HepG2 (cell line): ENCODE measurements around the gene DNAJC5. TPM values are rescaled to one million over a fixed set of nuclear protein-coding genes. Genes with fewer than 3 reads are reported as not detected.

Experiments
- ARHGAP35 ChIP-seq: sonication (generic); formaldehyde crosslinking; IDR thresholded peaks from 2 replicates; pipeline ENCODE4 v1.9.0; 2022; ENCODE audit warnings: mild to moderate bottlenecking, inconsistent platforms, moderate library complexity, missing genetic modification reagents, borderline replicate concordance
- ATF6 ChIP-seq: sonication (generic); formaldehyde crosslinking; conservative IDR thresholded peaks from 2 replicates; pipeline ENCODE4 v1.4.0; 2020; ENCODE audit warnings: missing genetic modification reagents
- ELF3 ChIP-seq: IDR thresholded peaks from 2 replicates; pipeline ENCODE4 v1.6.1; 2016; ENCODE audit warnings: missing genetic modification reagents, missing compliant biosample characterization
- ERF ChIP-seq: IDR thresholded peaks from 2 replicates; pipeline ENCODE4 v1.6.1; 2018; ENCODE audit warnings: missing biosample characterization, missing genetic modification reagents
- IKZF4 ChIP-seq: sonication (generic); formaldehyde crosslinking; IDR thresholded peaks from 2 replicates; pipeline ENCODE4 v1.5.1; 2020; ENCODE audit warnings: borderline replicate concordance, mild to moderate bottlenecking, low read depth, missing genetic modification reagents; ENCODE audit errors: not compliant biosample characterization
- KDM5B ChIP-seq: sonication (generic); formaldehyde crosslinking; IDR thresholded peaks from 2 replicates; pipeline ENCODE4 v1.4.0; 2020; ENCODE audit warnings: missing genetic modification reagents, mild to moderate bottlenecking, borderline replicate concordance
- MED1 ChIP-seq: sonication (generic); formaldehyde crosslinking; IDR thresholded peaks from 2 replicates; pipeline ENCODE4 v1.4.0; 2020; ENCODE audit warnings: missing genetic modification reagents
- MYC ChIP-seq: sonication (generic); formaldehyde crosslinking; IDR thresholded peaks from 2 replicates; pipeline ENCODE4 v1.9.0; 2021; ENCODE audit warnings: missing genetic modification reagents, borderline replicate concordance
- NFKBIZ ChIP-seq: IDR thresholded peaks from 2 replicates; pipeline ENCODE4 v1.6.1; 2018; ENCODE audit warnings: missing genetic modification reagents, missing compliant biosample characterization
- NR1H2 ChIP-seq: sonication (generic); formaldehyde crosslinking; IDR thresholded peaks from 2 replicates; pipeline ENCODE4 v1.8.1; 2022; ENCODE audit warnings: low read depth, missing genetic modification reagents, borderline replicate concordance
- RARG ChIP-seq: sonication (generic); formaldehyde crosslinking; IDR thresholded peaks from 2 replicates; pipeline ENCODE4 v1.4.0; 2020; ENCODE audit warnings: low read depth, mild to moderate bottlenecking, missing genetic modification reagents
- SCMH1 ChIP-seq: sonication (generic); formaldehyde crosslinking; IDR thresholded peaks from 2 replicates; pipeline ENCODE4 v1.9.0; 2021; ENCODE audit warnings: missing genetic modification reagents, mild to moderate bottlenecking, borderline replicate concordance
- SP5 ChIP-seq: IDR thresholded peaks from 2 replicates; pipeline ENCODE4 v1.6.1; 2016; ENCODE audit warnings: low read depth, borderline replicate concordance
- STAG1 ChIP-seq: sonication (generic); formaldehyde crosslinking; IDR thresholded peaks from 2 replicates; pipeline ENCODE4 v1.4.0; 2020; ENCODE audit warnings: missing genetic modification reagents
- TFAP4 ChIP-seq: sonication (generic); IDR thresholded peaks from 2 replicates; pipeline ENCODE4 v1.6.1; 2016; ENCODE audit warnings: low read depth, borderline replicate concordance
- TOE1 ChIP-seq: sonication (generic); formaldehyde crosslinking; IDR thresholded peaks from 2 replicates; pipeline ENCODE4 v1.4.0; 2020; ENCODE audit warnings: mild to moderate bottlenecking, missing genetic modification reagents
- ZNF101 ChIP-seq: sonication (generic); formaldehyde crosslinking; IDR thresholded peaks from 2 replicates; pipeline ENCODE4 v1.4.0; 2020; ENCODE audit warnings: mild to moderate bottlenecking, low read depth, missing genetic modification reagents, borderline replicate concordance
- ZNF230 ChIP-seq: sonication (generic); formaldehyde crosslinking; IDR thresholded peaks from 2 replicates; pipeline ENCODE4 v1.4.0; 2020; ENCODE audit warnings: mild to moderate bottlenecking, missing genetic modification reagents
- ZNF362 ChIP-seq: sonication (generic); formaldehyde crosslinking; IDR thresholded peaks from 2 replicates; pipeline ENCODE4 v1.4.0; 2020; ENCODE audit warnings: missing genetic modification reagents, mild to moderate bottlenecking, borderline replicate concordance
- ZNF564 ChIP-seq: sonication (generic); formaldehyde crosslinking; IDR thresholded peaks from 2 replicates; pipeline ENCODE4 v1.8.1; 2023; ENCODE audit warnings: mild to moderate bottlenecking, missing genetic modification reagents
- ZSCAN30 ChIP-seq: sonication (generic); formaldehyde crosslinking; IDR thresholded peaks from 2 replicates; pipeline ENCODE4 v1.5.0; 2020; ENCODE audit warnings: mild to moderate bottlenecking, missing genetic modification reagents
- polyA plus RNA-seq, 8 experiments: library from polyadenylated mRNA; depleted of rRNA in 3 of 8; stranded (reverse) in 7 of 8; unstranded in 1 of 8; fragments of >200 nt; fragmentation: Illumina TruSeq in 4 of 8; extraction: Trizol in 4 of 8; gene quantifications; 2 replicates each; pipeline versions ENCODE4 v1.2.1 to v1.2.3, GENCODE V29; 2011 to 2016; ENCODE audit warnings: low read depth in 4 of 8, missing spikeins in 1 of 8, mixed read lengths in 1 of 8; ENCODE audit not compliant: insufficient read depth in 1 of 8
- total RNA-seq, 5 experiments: library from RNA; depleted of rRNA; stranded (reverse); fragments of >200 nt; fragmentation: Illumina TruSeq; extraction: Trizol; gene quantifications; 2 replicates each; pipeline ENCODE4 v1.2.3, GENCODE V29; 2016; ENCODE audit warnings: low read depth in 1 of 5
- TF ChIP-seq, protein P1 (sequence below): sonication (generic); formaldehyde crosslinking; IDR thresholded peaks from 2 replicates; pipeline ENCODE4 v1.4.0; 2020; ENCODE audit warnings: missing genetic modification reagents, borderline replicate concordance

The DNAJC5 gene
- total and polyA plus RNA-seq, 2 of the 13 experiments (the other 11 are each of a cell fraction or from before 2014, with no cell fraction given) = 42.8 to 64.5 TPM

DNA sequence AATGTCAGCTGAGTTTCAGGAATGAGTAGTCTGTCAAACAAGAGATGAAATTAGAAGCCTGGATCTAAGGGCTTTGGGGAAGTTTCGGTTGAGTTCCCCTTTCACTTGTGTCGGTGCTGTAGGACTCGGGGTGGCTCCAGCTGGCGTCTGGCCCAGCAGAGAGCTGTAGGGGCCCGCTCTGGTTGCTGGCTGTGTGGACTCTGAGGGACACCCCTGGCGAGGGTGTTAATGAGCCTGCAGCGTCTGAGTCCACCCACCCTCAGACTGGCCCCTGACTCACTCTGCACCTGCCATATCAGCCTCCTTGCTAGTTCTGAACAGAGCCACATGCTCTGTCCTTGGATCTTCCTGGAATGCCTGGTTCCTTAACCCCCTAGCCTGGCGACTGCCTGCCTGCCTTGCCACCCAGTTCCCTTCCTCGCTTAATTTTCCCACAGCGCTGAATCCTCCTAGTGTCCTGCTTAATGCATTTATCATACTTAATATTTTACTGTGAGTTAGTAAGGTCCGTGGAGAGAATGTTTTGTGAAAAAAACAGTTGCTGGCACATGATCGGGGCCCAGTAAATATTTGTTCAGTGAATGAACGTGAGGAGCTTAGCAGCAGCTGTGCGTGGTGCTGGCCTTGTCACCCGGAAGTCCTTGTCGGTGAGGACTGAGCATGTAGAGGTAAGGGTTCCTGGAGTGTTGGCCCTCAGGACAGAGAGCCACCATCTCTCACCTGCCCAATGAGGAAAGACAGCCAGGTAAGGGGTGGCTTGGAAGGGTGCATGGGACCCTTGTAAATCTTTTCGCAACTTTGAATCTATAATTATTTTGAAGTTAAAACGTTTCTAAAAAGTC lies 1.6 kb downstream of the DNAJC5 start (continued):
- 0 out of 2 replicates have a peak, but pooled peaks have one; percentile 20 for TF ChIP-seq ZNF230 (CRISPR knock-in tag)
- TF ChIP-seq STAG1 = peak; percentile 11; the same call in 1 of the 2 replicates
- peak; percentile 97 for TF ChIP-seq TFAP4
- TF ChIP-seq MED1 (CRISPR knock-in tag) = peak; percentile 76
- no peak; the same call in 1 of the 2 replicates for TF ChIP-seq NFKBIZ
- 0 out of 2 replicates have a peak, but pooled peaks have one; percentile 10 for TF ChIP-seq NR1H2 (CRISPR knock-in tag)
- TF ChIP-seq MYC (CRISPR knock-in tag) = peak; percentile 91; the same call in 1 of the 2 replicates
- TF ChIP-seq ZNF362 (CRISPR knock-in tag) = peak; percentile 91
- 0 out of 2 replicates have a peak, but pooled peaks have one; percentile 17 for TF ChIP-seq RARG (CRISPR knock-in tag)
- no peak for TF ChIP-seq SCMH1 (CRISPR knock-in tag)
- TF ChIP-seq IKZF4 (CRISPR knock-in tag) = peak; percentile 84
- TF ChIP-seq ERF (CRISPR knock-in tag) = peak; percentile 81
- TF ChIP-seq ZSCAN30 (CRISPR knock-in tag) = no peak
- TF ChIP-seq SP5 = peak; percentile 40; the same call in 1 of the 2 replicates
- peak; percentile 57; the same call in 1 of the 2 replicates for TF ChIP-seq ARHGAP35 (CRISPR knock-in tag)
- TF ChIP-seq ELF3 = peak; percentile 98
- peak; percentile 56; the same call in 1 of the 2 replicates for TF ChIP-seq ZNF564 (CRISPR knock-in tag)
- no peak; the same call in 1 of the 2 replicates for TF ChIP-seq TOE1
- TF ChIP-seq ATF6 (CRISPR knock-in tag) = no peak
- no peak for TF ChIP-seq ZNF101 (CRISPR knock-in tag)
- TF ChIP-seq, protein P1, sequence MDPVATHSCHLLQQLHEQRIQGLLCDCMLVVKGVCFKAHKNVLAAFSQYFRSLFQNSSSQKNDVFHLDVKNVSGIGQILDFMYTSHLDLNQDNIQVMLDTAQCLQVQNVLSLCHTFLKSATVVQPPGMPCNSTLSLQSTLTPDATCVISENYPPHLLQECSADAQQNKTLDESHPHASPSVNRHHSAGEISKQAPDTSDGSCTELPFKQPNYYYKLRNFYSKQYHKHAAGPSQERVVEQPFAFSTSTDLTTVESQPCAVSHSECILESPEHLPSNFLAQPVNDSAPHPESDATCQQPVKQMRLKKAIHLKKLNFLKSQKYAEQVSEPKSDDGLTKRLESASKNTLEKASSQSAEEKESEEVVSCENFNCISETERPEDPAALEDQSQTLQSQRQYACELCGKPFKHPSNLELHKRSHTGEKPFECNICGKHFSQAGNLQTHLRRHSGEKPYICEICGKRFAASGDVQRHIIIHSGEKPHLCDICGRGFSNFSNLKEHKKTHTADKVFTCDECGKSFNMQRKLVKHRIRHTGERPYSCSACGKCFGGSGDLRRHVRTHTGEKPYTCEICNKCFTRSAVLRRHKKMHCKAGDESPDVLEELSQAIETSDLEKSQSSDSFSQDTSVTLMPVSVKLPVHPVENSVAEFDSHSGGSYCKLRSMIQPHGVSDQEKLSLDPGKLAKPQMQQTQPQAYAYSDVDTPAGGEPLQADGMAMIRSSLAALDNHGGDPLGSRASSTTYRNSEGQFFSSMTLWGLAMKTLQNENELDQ (CRISPR knock-in tag) = peak; percentile 40; the same call in 1 of the 2 replicates
- no peak for TF ChIP-seq KDM5B (CRISPR knock-in tag)
